Measurements from ENCODE around the gene VWC2L. TPM values are rescaled to one million over a fixed set of nuclear protein-coding genes. Genes with fewer than 3 reads are reported as not detected.

The VWC2L gene
- total RNA-seq, 1 donor from 2014 or later, result not detected

DNA sequence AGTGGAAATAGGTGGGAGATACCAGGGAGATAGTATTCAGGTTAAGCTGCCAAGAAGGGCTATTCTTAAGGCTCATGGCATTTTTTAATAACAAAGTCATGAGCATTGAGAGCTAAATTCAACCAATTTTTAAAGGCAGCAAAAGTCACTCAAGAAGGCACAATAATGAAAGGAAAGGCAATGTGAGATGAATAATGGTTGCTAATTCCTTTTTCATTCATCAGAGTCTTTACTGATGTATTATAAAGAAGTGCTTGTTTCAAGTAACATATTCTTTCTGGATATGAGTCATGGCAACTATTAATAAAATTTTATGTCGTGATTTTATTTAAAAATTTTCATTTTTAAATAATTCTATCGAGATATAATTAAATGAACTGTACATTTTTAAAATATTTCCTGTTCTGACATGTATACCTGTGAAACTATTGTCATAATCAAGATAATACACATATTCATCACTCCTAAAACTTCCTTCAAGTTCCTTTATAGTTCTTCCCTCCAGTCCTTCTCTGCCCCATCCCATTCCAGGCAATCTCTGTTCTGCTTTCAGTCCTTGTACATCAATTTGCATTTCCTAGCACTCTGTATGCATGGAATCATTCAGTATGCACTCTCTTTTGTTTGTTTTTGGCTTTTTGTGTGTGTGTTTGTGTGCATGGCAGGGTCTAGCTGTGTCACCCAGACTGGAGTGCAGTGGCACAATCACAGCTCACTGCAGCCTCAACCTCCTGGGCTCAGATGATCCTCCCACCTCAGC is 40.8 kb downstream of the VWC2L start:
- ATAC-seq (ENCODE audit: poor library complexity) (no peak), DNase-seq (no peak)
- intact Hi-C loops (cut with DNase I), result no loop called here

DNA sequence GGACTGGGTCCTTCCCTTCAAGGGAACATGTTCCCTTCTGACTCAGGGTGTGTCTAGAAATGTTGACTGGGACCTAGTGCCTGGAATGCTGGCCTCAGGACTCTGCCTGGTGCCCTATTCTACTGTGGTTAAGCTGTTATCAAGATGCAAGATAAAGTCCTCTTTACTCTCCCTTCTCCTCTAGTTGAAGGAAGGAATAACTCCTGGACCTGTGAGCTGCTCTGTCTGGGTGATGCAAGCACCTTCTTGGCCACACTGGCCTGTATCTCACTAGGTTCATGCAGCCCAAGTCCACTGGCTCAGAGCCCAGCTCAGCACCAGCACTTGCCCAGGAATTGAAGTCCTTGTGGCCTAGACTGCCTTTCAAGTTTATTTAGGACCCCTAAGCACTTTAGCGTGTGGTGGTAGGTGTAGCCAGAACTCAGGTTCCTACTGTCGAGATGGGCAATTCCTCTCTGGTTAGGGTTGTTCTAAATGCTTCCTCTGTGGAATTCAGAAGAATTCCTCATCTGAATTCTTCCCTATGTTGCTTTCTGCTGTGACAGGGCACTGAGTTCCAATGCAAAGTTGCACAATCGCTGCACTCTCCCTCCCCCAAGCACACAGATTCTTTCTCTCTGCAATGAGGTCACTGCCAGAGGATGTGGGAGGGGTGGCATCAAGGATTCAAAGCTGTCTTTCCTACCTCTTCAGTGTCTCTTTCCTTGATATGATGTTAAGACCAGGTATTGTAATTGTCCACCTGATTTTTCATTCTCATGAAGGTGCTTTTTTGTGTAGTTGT is 54.7 kb downstream of the VWC2L start:
- intact Hi-C loops (cut with DNase I), result no loop called here
- peak; percentile 96 for ATAC-seq (ENCODE audit: poor library complexity)

DNA sequence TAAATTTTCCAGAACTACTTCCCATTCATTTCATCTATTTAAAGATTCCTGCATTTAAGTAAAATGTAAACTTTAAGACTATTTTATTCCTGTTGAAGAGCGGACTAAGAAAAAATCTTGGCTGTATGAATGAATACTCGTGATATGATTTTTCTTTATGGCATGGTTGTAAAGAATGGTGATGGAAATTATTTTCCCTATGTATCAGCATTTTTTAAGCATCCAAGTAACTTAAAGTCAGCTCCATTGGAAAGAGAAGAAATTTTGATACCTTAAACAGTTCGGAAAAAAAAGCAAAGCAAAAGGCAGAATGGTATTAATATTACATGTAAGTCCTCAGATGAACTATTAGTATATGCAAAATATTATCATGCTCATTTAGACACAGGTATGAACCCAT is 58.9 kb downstream of the VWC2L start:
- intact Hi-C loops (cut with DNase I), result no loop called here
- DNase-seq, result no peak
- ATAC-seq (ENCODE audit: poor library complexity), result no peak

More for the DNA sequence above, 54.7 kb downstream of the VWC2L start:
- peak; percentile 80 for DNase-seq

DNA sequence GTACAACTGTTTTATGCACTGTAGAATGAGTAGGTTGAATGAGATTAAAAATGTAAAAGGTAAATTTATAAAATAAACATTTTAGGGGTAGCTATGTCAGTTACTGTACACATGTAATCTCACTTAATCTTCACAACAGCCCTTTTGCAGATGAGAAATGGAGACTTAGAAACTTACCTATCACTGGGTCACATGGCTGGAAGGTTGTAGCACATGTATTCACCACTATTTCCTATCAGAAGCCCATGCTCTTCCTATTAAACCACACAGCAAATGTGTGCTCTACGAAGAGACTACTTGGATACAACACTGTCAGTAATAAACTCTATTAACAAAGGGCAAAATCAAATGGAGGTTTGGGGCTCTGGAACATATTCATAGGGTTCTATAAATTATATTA is 60.5 kb downstream of the VWC2L start:
- intact Hi-C loops (cut with DNase I), result no loop called here
- ATAC-seq (ENCODE audit: poor library complexity), result no peak
- no peak for DNase-seq

DNA sequence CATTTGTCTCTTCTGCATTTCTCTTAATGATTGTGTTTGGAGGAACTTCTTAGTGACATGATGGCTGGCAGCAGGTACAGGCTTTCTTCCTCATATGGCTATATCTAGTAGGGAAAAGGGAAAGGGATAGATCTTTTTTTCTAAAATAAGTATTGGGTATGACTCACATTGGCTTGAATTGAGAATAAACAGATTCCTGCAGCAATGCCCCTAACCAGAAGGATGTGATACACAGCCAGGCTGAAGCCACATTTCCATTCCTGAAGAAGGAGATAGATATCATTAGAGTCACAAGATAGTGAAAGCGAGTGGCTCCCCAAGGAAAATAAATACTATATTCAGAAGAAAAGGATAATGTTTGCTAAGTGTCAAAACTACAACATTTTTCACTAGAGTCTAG is 61.1 kb downstream of the VWC2L start:
- ATAC-seq (ENCODE audit: poor library complexity), result no peak
- DNase-seq, result no peak
- intact Hi-C loops (cut with DNase I), result no loop called here

DNA sequence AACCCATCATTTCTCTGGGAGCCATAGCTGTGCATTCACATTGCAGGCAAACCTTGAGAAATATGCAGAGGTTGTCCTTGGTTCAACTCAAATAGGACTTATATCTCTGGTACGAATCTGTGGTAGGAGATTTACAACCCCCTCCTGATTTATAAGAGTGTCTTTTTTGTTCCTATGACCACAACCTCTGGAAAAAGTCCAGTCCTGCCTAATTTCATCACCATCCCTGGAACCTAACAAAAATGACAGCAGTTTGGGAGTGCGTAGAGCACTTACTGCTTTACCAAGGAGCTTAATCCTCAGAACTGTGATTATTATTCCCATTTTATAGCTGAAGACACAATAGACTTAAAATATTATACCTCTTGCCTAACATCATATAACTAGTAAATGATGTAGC is 66.5 kb downstream of the VWC2L start:
- intact Hi-C loops (cut with DNase I), result no loop called here
- no peak for DNase-seq
- ATAC-seq (ENCODE audit: poor library complexity), result peak; percentile 48

DNA sequence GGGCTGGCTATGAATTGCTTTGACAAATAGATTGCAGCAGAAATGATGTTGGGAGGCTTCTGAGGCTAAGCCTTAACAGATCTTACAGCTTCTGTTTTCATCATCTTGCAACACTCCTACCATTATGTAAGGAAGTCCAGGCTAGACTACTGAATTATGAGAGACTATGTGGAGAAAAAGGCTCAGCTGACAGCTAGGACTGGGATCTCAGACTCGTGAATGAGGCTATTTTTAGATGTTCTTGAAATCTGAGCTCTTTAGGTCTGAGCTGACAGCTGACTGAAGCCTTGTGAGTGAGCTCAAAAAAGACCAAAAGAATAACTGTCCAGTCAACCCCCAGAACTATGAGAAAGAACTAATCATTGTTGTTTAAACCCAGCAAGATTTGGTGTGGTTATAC is 70.3 kb downstream of the VWC2L start:
- intact Hi-C loops (cut with DNase I), result no loop called here
- peak; percentile 92 for ATAC-seq (ENCODE audit: poor library complexity)
- DNase-seq, result no peak

DNA sequence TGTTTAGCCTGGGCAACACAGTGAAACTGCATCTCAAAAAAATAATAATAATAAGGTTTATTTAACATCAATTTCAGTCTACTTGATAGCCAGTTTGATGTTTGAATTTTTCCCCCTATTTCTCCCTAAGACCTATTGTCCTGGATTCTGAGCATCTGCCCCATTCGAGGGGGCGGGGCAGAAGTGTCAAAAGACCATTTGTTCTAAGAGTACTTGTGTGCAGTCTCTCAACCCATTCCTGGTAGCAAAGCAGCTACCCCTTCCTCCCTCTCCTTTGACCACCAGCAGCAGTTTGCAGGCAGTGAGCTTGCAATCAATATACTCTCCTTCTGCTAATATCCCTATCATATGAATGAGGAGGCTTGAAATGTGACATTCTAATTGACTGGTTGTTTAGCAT is 71.9 kb downstream of the VWC2L start:
- no peak for ATAC-seq (ENCODE audit: poor library complexity)
- intact Hi-C loops (cut with DNase I), result no loop called here
- no peak for DNase-seq

DNA sequence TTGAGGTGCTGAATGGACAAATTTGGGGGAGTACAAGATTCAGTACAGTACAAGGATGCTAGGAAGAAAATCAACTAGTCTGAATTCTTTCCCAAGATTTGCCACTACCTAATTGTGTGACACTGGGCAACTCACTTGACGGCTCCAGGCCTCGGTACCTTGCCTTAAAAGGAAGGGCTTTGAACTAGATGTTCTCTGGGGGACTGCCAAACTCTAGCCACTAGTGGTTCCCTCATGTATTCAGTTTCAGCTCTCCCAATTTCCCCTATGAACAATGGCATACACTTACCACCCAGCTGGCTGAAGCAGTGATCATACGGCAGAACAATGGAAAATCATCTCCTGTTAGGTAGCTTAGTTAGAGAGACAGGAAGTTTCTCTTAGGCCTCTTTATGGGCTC is 73.4 kb downstream of the VWC2L start:
- intact Hi-C loops (cut with DNase I), result no loop called here
- DNase-seq (no peak), ATAC-seq (ENCODE audit: poor library complexity) (peak; percentile 61)

DNA sequence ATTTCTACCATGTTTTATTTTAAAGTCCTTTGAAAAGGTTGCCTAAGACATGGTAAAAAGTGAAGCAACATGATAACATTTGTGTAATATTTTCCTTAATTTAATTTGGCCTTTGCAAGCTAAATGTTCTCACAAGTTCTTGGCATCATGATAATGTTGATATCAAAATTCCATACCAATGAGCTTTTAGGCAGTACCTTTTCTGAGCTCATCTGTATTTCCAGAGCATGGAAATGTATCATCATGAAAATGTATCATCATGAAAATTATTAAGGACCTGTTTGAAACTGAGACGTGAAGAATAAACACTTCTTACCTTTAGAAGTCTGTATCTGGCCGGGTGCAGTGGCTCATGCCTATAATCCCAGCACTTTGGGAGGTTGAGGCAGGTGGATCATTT is 73.8 kb downstream of the VWC2L start:
- ATAC-seq (ENCODE audit: poor library complexity) (no peak), DNase-seq (no peak)
- intact Hi-C loops (cut with DNase I), result no loop called here

DNA sequence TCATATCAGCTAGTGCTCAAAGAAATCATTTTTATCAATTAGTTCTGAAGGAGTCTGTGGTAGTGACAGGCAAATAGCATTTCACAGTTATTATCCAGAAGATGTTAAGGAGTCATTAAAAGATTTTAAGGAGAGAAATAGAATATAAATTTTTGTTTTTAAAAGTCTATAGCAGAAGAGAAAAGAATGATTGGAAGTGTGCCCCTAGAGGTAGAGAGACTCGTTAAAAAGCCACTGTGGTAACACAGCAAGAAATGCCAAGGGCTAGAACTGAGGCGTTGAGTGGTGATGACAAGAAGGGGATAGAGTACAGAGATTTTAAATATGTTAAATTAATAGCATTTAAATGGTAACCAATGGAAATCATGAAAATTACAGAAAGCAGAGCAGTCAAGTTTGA is 78.3 kb downstream of the VWC2L start:
- intact Hi-C loops (cut with DNase I), result no loop called here
- DNase-seq, result no peak
- no peak for ATAC-seq (ENCODE audit: poor library complexity)

DNA sequence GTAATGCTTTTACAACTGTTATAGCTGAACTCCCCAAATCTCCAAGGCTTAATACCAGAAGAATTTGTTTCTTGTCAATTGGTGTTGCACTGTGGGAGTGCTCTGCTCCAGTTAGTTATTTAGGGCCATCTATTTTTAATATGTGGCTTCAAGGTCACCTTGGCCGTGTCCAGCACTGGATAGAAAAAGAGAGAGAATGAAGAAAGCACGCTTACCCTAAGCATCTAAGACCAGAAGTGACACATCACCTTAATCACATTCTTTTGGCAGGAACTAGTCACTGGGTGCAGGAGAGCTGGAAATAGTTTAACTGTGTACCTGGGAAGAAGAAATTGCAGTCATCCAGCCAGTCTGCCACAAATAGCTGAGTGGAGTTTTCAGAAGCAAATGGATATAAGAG is 78.8 kb downstream of the VWC2L start:
- DNase-seq, result no peak
- peak; percentile 82 for ATAC-seq (ENCODE audit: poor library complexity)
- intact Hi-C loops (cut with DNase I), result no loop called here

DNA sequence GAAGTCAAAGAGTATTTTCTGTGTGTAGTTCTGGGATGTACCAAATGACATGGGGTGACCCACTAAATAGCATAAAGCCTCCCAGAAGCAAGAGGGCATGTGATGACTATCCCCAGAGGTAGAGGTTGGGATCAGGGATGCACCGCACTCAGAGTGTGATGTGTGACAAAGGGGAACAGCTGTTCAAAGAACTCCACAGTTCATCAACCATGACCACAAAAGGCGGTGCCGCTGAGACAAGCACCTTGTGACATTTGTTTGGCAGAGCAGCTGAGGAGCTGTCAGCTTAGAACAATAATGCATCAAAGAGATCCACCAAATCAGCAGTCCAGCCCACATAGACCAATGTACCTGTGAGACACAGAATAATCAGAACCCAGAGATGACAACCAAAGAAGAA is 81.3 kb downstream of the VWC2L start:
- intact Hi-C loops (cut with DNase I), result no loop called here
- no peak for DNase-seq
- no peak for ATAC-seq (ENCODE audit: poor library complexity)

DNA sequence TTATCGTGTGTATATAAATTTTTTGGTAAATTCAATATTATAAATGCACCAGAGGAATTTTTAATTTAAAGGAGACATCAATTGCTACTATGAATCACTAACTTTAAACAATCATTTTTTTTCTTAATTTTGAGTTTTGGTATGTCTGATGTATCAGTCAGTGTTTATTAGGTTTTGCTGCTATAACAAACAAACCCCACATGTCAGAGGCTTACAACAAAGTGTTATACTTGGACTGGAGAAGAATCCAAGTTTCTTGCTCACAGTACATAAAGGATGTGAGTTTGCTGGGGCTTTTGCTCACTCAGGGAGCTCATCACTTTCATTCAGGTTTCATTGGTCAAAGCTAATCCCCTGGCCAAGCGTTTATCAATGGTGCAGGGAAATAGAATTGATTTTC is 81.8 kb downstream of the VWC2L start:
- intact Hi-C loops (cut with DNase I), result no loop called here

DNA sequence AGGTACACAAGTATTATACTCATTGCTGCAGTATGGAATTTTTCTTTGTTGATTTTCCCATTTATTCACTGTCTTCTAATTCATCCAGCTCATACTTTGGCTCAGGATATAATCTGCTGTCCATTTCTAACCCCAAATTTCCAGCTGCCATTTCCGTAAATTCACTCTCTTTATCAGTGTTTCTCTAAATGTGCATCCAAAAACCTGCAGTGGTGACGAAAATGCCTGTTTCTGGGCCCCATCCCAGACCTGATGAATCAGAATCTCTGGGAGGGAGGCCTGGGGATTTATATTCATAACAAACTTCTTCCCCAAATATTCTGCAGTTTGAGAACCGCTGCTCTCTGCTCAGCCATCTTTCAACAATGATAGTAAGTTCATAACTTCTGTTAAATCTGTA is 86.6 kb downstream of the VWC2L start:
- DNase-seq (no peak), ATAC-seq (ENCODE audit: poor library complexity) (peak; percentile 41)
- intact Hi-C loops (cut with DNase I), result no loop called here

More for the DNA sequence above, 81.8 kb downstream of the VWC2L start:
- DNase-seq (no peak), ATAC-seq (ENCODE audit: poor library complexity) (no peak)

DNA sequence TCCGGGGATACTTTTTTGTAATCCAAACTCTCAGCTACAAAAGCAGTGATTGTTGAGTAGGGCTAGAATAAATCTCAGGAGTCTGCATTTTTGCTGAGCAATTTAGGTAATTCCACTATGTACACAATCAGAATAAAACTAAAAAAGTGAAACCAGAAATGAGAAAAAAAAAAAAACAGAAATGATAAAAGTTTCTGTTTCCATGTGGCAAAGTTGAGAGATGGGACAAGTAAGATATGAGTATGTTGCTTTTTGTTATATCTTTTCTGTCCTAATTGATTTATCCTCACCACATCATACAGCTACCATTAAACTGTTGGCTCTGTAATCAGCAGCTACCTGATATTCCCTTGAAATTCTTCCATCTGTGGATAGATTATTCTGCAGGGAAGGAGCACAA is 92.7 kb downstream of the VWC2L start:
- no peak for ATAC-seq (ENCODE audit: poor library complexity)
- intact Hi-C loops (cut with DNase I), result no loop called here
- no peak for DNase-seq

DNA sequence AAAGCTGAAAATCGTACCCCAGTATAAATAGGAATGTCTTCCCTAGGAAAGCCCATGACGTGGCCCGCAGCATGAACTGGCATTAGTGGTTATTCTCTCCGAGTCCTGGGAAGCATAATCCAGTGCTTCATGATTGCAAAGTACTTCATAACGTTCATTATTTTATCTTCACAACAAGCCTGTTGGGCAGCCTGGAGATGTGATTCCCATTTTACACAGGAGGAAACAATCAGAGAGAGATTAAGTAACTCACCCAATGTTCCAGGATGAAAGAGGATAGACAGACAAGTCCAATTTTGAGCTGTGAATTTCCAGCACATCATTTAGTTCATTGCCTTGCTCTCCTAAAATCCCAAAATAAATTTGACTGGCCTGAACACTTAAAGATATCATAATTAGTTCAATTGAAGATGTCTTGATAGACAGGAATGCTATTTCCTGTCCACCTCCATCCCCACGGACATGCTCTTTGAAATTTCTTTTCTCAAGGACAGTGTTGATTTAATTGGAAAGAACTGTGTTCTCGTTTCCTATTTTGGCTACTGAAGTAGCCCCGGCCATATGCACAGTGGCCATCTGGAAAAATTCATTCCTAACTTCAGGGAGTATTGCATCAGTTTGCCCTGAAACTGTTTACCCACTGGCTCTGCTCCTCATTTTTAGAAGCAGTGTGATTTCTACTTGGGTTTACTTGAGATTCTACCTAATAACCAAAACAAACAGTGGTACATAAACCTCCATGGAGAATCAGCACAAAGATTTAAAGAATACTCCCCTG is 93.9 kb downstream of the VWC2L start:
- DNase-seq (no peak), ATAC-seq (ENCODE audit: poor library complexity) (peak; percentile 78)

DNA sequence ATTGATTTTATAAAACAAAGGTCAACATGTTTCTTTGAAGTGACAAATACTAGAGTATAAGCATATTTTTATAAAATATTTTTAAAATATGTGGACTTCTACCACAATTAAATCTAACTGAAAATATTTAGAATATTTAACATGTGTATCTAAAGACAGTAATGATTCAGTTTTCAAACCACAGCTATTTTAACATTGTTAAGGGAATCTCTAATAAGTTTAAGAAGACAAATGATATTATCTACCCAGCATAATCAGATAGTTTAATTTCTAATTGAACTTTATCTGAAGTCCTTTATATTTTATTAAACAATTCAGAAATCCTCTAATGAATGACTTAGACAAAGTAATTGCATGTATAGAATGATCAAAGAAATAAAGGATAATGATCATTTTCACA is 96.2 kb downstream of the VWC2L start:
- intact Hi-C loops (cut with DNase I), result no loop called here
- no peak for ATAC-seq (ENCODE audit: poor library complexity)
- DNase-seq, result no peak

More for the DNA sequence above, 93.9 kb downstream of the VWC2L start:
- intact Hi-C loops (cut with DNase I), result no loop called here

DNA sequence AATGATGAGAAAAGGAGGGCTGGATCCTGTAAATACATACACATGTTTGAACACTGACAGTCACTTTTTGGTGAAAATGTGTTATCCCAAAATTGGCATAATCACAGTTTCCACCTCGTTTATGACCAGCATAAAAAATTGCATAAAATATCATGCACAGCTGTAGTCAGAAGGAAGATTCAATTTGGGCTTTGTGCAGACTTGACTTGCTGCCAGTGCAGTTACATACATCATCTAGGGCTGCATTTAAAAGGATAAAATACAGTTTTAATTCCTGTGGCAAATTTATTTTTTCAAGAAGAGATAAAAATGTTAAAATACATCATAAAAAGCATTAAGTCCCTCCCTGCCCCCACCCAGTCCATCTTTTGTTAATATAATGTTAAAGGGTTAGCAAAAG is 103.8 kb downstream of the VWC2L start:
- no peak for ATAC-seq (ENCODE audit: poor library complexity)
- intact Hi-C loops (cut with DNase I), result no loop called here
- no peak for DNase-seq

DNA sequence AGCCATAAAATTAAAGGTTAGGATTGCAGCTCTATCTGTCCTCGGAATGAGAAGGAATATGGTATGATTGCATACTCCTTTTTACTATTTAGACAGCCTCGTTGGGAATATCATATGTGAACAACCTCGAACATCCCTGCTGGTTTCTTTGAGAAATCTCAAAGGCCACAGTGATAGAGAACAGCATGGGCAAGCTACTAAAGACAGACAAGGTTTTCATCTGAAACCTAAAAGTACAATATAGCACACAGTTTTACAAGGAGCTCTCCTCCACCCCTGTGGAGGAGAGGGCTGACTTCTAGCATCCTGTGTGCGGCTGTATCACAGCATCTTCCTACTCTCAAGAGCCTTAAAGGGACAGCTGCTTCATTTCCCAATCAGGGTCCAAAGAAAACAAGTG is 104.3 kb downstream of the VWC2L start:
- ATAC-seq (ENCODE audit: poor library complexity) (no peak), DNase-seq (no peak)
- intact Hi-C loops (cut with DNase I), result no loop called here

All from Right ventricle myocardium superior (tissue), 1 donor.